Activated naive CD4-positive, alpha-beta T cell treated with anti-CD3 and anti-CD28 coated beads for 36 hours (primary cell): ENCODE data around the gene EPB41L2. TPM values are rescaled to one million over a fixed set of nuclear protein-coding genes. Genes with fewer than 3 reads are reported as not detected.
A peak's percentile ranks its signal among the peaks of the same experiment; 100 is the strongest.

Experiments used
- CTCF ChIA-PET: fragments of 350-600 bp; sonication (Branson Sonifier 250); formaldehyde crosslinking; loops from one replicate; lab custom pipeline; 2021; ENCODE audit warnings: antibody characterized with exemption; lab: Charles Lee
- DNase-seq: peaks from one replicate; pipeline ENCODE4 v3.0.0-alpha.2; 2020
- H3K27ac Mint-ChIP-seq: one replicate; pipeline ENCODE4 v1.8.0; 2021; ENCODE audit warnings: mild to moderate bottlenecking, mixed read lengths
- H3K27me3 Mint-ChIP-seq: one replicate; pipeline ENCODE4 v1.8.0; 2021; ENCODE audit warnings: low read depth, mixed read lengths
- H3K36me3 Mint-ChIP-seq: one replicate; pipeline ENCODE4 v1.8.0; 2021; ENCODE audit warnings: low read depth, mixed read lengths
- H3K4me1 Mint-ChIP-seq: one replicate; pipeline ENCODE4 v1.8.0; 2021; ENCODE audit warnings: low read depth, mixed read lengths
- H3K4me3 Mint-ChIP-seq: one replicate; pipeline ENCODE4 v1.8.0; 2021; ENCODE audit warnings: mild to moderate bottlenecking, moderate library complexity, mixed read lengths
- H3K9me3 Mint-ChIP-seq: one replicate; pipeline ENCODE4 v1.8.0; 2021; ENCODE audit warnings: mixed read lengths
- intact Hi-C: fragments of 100-400 bp; cut with micrococcal nuclease; formaldehyde crosslinking; loops from one replicate; pipeline ENCODE4 v1.15.1; 2023
- total RNA-seq, 2 experiments: library from RNA; stranded (reverse); gene quantifications; one replicate each; pipeline ENCODE4 v1.2.3, GENCODE V29; 2021

EPB41L2 gene
- total RNA-seq, 2 experiments from 2014 or later, result 33.5 to 37.7 TPM

DNA sequence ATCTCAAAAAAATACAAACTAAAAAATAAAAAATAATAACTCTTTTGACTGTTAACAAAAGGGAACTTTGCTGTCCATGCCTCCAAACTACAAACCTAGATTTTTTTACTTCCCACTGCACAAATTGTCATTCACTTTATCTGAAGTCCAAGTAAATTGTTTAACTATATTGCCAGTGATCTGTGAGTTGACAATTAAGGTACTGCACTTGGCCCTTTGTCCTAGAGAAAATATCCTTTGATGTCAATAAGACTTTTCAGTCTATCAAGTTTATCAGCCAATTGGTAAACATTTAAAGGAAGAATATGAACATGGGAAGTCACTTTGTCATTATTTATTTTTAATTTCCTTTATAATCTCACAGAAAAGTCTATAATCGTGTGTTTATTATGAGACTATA, 19.3 kb upstream of the EPB41L2 start:
- no peak for DNase-seq
- CTCF ChIA-PET, result no interaction called here
- no peak overlapping the region for H3K27ac Mint-ChIP-seq

DNA sequence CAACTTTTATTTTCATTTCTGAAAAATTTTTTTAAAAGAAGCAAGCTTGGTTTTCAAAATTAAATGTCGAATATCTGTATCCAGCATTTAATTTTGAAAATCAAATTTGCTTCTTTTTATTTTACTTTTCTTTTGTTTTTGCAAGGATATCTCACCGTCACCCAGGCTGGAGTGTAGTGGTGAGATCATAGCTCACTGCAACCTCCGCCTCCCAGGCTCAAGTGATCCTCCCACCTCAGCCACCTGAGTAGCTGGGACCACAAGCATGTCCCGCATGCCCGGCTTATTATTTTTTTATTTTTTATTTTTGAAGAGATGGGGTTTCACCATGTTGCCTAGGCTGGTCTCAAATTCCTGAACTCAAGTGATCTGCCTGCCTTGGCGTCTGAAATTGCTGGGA, 17.0 kb upstream of the EPB41L2 start:
- intact Hi-C loops, result no loop called here
- no peak overlapping the region for H3K4me3 Mint-ChIP-seq
- no peaks in the 10 kb centered on the region for H3K9me3 Mint-ChIP-seq
- CTCF ChIA-PET, result interaction anchor here (0.9 kb wide), 1 partner anchor 496 kb away, joined by 3 read pairs; no protein-coding TSS in a partner anchor
- no peaks in the 10 kb centered on the region for H3K27me3 Mint-ChIP-seq
- H3K36me3 Mint-ChIP-seq, result no peaks in the 10 kb centered on the region
- no peak overlapping the region for H3K27ac Mint-ChIP-seq
- DNase-seq, result no peak
- H3K4me1 Mint-ChIP-seq, result no peaks in the 10 kb centered on the region

More for the DNA sequence above, 19.3 kb upstream of the EPB41L2 start:
- Mint-ChIP-seq H3K27me3 (no peaks in the 10 kb centered on the region), H3K9me3 (peaks cover 7% of the 10 kb centered on the region), H3K36me3 (peaks cover 3% of the 10 kb centered on the region), H3K4me3 (no peak overlapping the region), H3K4me1 (no peaks in the 10 kb centered on the region)
- intact Hi-C loops, result no loop called here

DNA sequence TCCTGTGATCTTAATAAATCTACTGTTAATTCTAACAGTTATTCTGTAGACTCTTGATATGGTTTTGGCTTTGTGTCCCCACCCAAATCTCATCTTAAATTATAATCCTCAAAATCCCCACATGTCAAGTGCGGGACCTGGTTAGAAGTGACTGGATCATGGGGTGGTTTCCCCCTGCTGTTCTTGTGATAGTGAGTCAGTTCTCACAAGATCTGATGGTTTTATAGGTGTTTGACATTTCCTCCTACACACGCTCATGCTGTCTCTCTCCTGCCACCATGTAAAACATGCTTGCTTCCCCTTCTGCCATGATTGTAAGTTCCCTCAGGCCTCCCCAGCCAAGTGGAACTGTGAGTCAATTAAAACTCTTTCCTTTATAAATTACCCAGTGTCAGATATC, 10.5 kb upstream of the EPB41L2 start:
- no peak overlapping the region for H3K4me3 Mint-ChIP-seq
- peak; percentile 14 for DNase-seq
- CTCF ChIA-PET, result no interaction called here
- H3K4me1 Mint-ChIP-seq, result peaks cover 2% of the 10 kb centered on the region
- H3K27me3 Mint-ChIP-seq, result no peaks in the 10 kb centered on the region
- H3K36me3 Mint-ChIP-seq, result no peaks in the 10 kb centered on the region
- H3K27ac Mint-ChIP-seq, result no peak overlapping the region
- peaks cover 11% of the 10 kb centered on the region for H3K9me3 Mint-ChIP-seq
- intact Hi-C loops, result no loop called here

DNA sequence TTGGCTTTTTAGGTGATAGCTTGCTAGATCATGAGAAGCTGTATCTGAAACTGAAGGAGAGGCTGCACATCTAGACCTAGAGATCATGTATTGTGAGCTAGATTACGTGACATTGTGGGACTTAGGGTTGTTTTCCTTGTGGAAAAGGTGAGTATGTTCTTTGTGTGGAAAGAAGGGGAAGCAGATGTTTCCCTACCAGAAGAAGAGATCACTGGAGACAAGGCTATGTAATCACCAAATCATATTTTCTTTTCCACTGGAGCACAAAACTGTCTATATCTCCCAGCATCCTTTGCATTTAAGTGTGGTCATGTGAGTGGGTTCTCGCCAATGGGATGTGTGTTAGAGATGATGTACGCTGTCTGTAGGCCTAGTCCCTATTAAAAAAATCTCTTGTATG, 7.0 kb upstream of the EPB41L2 start:
- no peak for DNase-seq
- no peak overlapping the region for H3K4me3 Mint-ChIP-seq
- intact Hi-C loops, result no loop called here
- H3K27me3 Mint-ChIP-seq, result no peaks in the 10 kb centered on the region
- CTCF ChIA-PET, result no interaction called here
- peaks cover 2% of the 10 kb centered on the region for H3K4me1 Mint-ChIP-seq
- no peaks in the 10 kb centered on the region for H3K36me3 Mint-ChIP-seq
- H3K9me3 Mint-ChIP-seq, result peaks cover 11% of the 10 kb centered on the region
- H3K27ac Mint-ChIP-seq, result no peak overlapping the region

DNA sequence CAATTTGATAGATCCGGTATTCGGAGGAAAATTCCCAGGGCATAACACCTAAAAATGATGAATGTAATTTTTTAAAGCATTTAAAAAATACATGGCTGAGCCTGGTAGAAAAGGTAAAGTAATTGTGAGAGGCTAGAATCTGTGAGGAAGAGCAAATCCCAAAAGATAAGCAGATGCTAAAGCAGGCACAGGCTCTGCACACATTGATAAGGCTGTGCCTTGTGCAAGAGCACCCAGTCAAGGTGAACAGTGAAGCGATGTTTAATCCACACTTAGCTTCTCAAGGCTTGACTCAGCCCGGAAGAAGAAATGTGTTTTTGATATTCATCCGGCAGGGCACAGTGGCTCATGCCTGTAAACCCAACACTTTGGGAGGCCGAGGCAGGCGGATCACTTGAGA, 5.1 kb upstream of the EPB41L2 start:
- no peak overlapping the region for H3K27ac Mint-ChIP-seq
- H3K4me1 Mint-ChIP-seq, result peaks cover 7% of the 10 kb centered on the region
- intact Hi-C loops, result no loop called here
- no peak for DNase-seq
- CTCF ChIA-PET, result no interaction called here
- H3K36me3 Mint-ChIP-seq, result no peaks in the 10 kb centered on the region
- peaks cover 8% of the 10 kb centered on the region for H3K9me3 Mint-ChIP-seq
- H3K4me3 Mint-ChIP-seq, result no peak overlapping the region
- no peaks in the 10 kb centered on the region for H3K27me3 Mint-ChIP-seq

DNA sequence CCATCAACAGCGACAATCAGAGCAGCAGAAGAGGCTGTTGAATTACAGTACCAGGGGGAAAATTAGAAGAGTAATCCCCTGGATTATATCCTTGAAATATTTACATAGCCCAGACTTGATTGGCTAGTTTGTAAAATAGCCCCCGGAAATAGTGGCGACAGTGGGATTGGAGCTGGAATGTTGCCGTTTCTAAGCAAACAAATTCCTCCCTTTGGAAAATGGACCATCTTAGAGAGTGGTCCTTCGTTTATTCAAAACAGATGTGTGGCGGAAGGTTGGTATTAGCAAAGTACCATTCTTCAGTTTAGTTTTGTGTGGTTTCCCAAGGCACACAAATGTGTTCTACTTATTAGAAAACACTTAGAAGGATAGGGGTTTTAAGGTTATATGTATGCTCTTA, 4.5 kb upstream of the EPB41L2 start:
- Mint-ChIP-seq H3K4me1 (peaks cover 7% of the 10 kb centered on the region), H3K27me3 (no peaks in the 10 kb centered on the region), H3K36me3 (no peaks in the 10 kb centered on the region), H3K9me3 (peaks cover 8% of the 10 kb centered on the region), H3K4me3 (no peak overlapping the region), H3K27ac (no peak overlapping the region)
- intact Hi-C loops, result no loop called here
- no peak for DNase-seq
- CTCF ChIA-PET, result no interaction called here

DNA sequence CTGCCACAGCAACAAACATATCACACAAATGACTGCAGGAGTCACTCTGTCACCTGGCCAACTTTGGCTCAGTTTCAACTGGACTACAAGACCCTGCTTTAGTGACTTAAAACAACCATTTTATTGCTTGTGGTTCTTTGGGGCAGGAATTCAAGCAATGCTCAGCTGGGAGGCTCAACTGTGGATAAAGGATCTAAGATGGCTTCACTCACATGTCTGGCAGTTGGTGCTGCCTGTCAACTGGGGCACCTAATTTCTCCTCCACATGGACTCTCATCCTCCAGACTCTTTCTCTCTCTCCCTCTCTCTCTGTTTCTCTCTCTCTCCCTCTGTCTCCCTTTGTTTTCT, 2.8 kb upstream of the EPB41L2 start:
- CTCF ChIA-PET, result interaction anchor here (0.8 kb wide), 1 partner anchor 102 kb away, joined by 3 read pairs; no protein-coding TSS in a partner anchor
- H3K4me3 Mint-ChIP-seq, result no peak overlapping the region
- peaks cover 8% of the 10 kb centered on the region for H3K9me3 Mint-ChIP-seq
- no peak for DNase-seq
- H3K27ac Mint-ChIP-seq, result no peak overlapping the region
- peaks cover 20% of the 10 kb centered on the region for H3K4me1 Mint-ChIP-seq
- no peaks in the 10 kb centered on the region for H3K36me3 Mint-ChIP-seq
- peaks cover 2% of the 10 kb centered on the region for H3K27me3 Mint-ChIP-seq
- intact Hi-C loops, result no loop called here

DNA sequence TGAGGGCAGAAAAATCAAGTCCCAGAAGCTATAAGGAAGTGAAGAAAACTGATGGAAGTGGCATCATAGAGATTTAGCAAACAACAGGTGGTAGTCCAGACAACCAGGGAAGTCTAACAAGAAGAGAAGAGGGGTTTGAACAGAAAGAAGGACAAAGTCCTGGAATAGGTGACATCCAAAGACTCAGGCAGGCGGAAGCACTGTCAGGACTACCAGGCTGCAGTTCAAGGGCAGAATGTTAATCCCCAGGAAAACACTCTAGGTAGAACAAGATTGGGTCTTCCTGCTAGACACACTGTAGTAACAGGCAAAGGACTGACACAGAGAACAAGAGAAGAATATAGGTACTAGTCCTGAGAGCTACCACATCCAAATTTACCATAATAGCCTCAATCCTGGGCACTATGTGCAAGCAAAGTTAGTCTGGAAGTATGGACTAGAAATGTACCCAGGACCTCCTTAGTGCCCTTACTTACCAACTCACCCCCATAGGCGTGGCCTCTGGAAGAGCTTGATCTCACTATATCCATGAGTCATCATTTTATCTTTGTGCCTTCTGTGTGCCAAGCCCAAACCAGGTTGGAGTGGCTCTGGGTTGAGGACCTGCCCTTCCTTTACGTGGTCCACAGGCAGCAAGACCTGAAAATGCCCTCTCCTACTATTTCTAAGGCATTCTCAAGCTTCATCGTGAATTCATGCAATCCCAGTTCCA, 2.2 kb upstream of the EPB41L2 start:
- Mint-ChIP-seq H3K4me1 (peaks cover 22% of the 10 kb centered on the region), H3K27ac (no peak overlapping the region), H3K9me3 (peaks cover 4% of the 10 kb centered on the region), H3K27me3 (peaks cover 2% of the 10 kb centered on the region), H3K4me3 (no peak overlapping the region), H3K36me3 (no peaks in the 10 kb centered on the region)
- intact Hi-C loops, result no loop called here
- DNase-seq, result no peak
- CTCF ChIA-PET, result interaction anchor here (0.6 to 0.8 kb wide), 3 partner anchors 10 to 103 kb away, joined by 3 read pairs; no protein-coding TSS in a partner anchor

DNA sequence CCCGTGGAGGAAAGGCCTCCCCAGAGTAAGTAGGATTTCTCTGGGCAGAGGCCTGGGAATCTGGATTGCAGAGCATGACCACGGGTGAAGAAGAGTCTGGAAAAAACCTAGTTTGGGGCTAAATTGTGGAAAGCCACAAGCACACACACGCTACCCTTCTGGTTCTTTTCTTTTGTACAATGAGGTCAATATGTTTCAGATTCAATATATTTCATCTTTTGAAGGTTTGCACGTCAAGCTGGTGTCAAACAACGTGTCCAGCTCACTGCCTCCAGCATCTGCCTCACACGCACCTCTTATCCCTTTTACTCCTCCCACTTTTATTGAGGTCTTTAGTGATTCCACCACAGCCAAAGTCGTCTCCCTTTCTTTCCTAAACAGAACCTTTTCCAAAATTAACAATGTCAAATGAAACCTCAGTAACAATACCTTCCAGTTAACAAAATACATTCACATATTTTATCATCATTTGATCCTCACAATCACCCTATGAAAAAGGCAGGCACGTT, 773 bp upstream of the EPB41L2 start:
- CTCF ChIA-PET, result interaction anchor here (0.5 kb wide), 1 partner anchor 31 kb away, joined by 3 read pairs; no protein-coding TSS in a partner anchor
- no peak overlapping the region for H3K27ac Mint-ChIP-seq
- intact Hi-C loops, result loop anchor here (2.0 to 5.0 kb wide), 8 partner anchors 71 to 1748 kb away; partner anchors contain the start of genes AKAP7, MED23 and RPS12

DNA sequence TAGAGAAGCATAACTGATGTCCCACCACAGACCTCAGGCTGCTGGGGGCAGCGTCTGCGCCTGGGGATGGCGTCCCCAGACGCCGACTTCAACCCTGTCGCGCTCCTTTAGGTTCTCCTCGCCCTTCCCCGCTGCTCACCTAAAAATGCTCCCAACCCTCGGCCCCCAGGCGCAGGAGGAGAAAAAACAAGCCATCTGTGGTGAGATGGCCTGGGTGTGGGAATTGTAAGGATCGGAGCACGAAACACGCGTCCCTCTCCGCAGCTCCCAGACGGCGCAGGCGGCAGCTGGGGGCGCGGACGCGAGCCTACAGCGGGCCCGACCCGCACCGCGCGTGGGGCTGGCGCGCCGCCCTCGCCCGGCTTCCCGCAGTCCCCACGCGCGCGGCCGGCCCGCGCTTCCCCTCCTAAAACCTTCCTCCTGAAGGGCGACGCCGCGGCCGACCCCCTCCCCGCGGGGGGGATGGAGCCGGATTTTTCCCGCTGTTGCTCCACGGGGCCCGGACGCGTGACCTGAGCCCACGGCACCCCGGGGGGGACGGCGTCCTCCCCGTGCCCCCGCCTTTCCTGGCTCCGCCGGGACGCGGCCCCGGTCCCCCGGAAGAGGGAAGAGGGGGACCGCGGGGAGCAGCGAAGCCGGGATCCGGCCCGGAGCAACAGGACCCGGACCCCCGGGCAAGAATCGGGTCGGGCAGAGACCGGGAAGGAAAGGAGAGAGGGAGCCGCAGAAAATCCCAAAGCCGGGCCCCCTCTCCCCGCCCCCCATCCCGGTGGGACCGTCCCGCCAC, 611 bp downstream of the EPB41L2 start:
- H3K27me3 Mint-ChIP-seq, result peaks cover 2% of the 10 kb centered on the region
- no peaks in the 10 kb centered on the region for H3K36me3 Mint-ChIP-seq
- CTCF ChIA-PET, result interaction anchor here (1.0 kb wide), 1 partner anchor 70 kb away, joined by 3 read pairs; no protein-coding TSS in a partner anchor
- no peak overlapping the region for H3K27ac Mint-ChIP-seq
- peak overlapping the region; percentile 80 for H3K4me3 Mint-ChIP-seq
- H3K4me1 Mint-ChIP-seq, result peaks cover 22% of the 10 kb centered on the region
- no peak for DNase-seq
- peaks cover 1% of the 10 kb centered on the region for H3K9me3 Mint-ChIP-seq
- intact Hi-C loops, result loop anchor here (2.0 to 5.0 kb wide), 8 partner anchors 72 to 1750 kb away; partner anchors contain the start of genes AKAP7, MED23 and RPS12

More for the DNA sequence above, 773 bp upstream of the EPB41L2 start:
- peak overlapping the region; percentile 80 for H3K4me3 Mint-ChIP-seq
- no peaks in the 10 kb centered on the region for H3K9me3 Mint-ChIP-seq
- no peak for DNase-seq
- H3K4me1 Mint-ChIP-seq, result peaks cover 22% of the 10 kb centered on the region
- H3K36me3 Mint-ChIP-seq, result no peaks in the 10 kb centered on the region
- H3K27me3 Mint-ChIP-seq, result peaks cover 2% of the 10 kb centered on the region

DNA sequence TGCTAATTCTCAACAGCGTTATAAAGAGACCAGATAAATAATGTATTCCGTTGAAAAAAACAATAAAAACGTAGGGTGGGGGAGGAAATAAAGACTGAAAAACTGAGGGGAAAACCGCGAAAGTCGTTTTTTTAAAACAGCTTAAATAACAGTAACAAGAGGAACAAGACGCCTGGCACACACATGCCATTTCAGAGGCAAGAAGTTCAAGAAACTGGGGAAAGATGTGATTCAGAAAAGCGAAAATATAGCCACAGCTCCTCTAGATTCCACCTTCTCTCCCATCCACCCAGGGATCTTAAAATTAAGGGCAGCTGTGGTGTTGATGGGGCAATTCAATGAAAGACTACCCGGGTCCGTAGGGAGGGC, 1.3 kb downstream of the EPB41L2 start:
- Mint-ChIP-seq H3K27me3 (peaks cover 2% of the 10 kb centered on the region), H3K36me3 (no peaks in the 10 kb centered on the region), H3K4me1 (peaks cover 22% of the 10 kb centered on the region), H3K4me3 (peak overlapping the region; percentile 78), H3K9me3 (peaks cover 4% of the 10 kb centered on the region), H3K27ac (no peak overlapping the region)
- CTCF ChIA-PET, result no interaction called here
- DNase-seq, result no peak
- intact Hi-C loops, result loop anchor here (2.0 to 5.0 kb wide), 9 partner anchors 73 to 1751 kb away; partner anchors contain the start of genes AKAP7, MED23 and RPS12

DNA sequence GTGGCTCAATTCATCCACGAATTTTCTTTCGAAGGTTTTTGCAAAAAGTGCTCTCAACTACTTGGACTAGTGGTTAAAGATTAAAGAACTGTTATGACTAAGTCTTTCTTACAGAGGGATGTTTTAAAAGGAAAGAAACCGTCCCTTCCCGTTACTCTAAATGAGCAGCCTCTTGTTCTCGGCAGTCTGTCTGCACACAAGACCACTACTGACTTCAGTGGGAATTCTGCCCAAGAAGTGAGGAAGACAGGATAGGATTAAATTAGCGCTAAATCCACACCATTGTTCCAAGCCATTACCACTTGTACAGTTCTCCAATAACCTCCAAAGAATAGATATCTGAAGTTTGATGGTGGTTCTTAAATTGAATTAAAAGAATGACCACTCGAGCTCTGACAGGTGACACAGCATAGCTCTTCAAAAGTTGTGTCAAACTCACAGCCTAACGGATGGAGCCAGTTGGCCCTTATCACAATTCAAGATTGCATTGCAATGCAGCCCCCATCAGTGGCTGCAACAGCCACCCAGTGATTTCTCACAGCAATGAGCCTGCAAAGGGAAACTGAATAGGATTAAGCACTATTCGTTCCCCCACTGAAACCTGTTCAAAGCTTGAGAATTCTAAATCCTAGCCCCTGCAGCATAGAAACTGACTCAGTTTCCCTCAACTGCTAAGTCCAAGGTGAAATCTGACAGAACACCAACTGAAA, 1.8 kb downstream of the EPB41L2 start:
- Mint-ChIP-seq H3K27me3 (peaks cover 2% of the 10 kb centered on the region), H3K4me1 (peaks cover 22% of the 10 kb centered on the region), H3K36me3 (peaks cover under 1% of the 10 kb centered on the region), H3K4me3 (peak overlapping the region; percentile 78), H3K27ac (no peak overlapping the region), H3K9me3 (peaks cover 8% of the 10 kb centered on the region)
- intact Hi-C loops, result loop anchor here (2.0 to 5.0 kb wide), 4 partner anchors 382 to 1751 kb away; partner anchors contain the start of gene RPS12
- no peak for DNase-seq
- CTCF ChIA-PET, result no interaction called here
